ENCODE data around the gene ADPRHL1.

The ADPRHL1 gene

DNA sequence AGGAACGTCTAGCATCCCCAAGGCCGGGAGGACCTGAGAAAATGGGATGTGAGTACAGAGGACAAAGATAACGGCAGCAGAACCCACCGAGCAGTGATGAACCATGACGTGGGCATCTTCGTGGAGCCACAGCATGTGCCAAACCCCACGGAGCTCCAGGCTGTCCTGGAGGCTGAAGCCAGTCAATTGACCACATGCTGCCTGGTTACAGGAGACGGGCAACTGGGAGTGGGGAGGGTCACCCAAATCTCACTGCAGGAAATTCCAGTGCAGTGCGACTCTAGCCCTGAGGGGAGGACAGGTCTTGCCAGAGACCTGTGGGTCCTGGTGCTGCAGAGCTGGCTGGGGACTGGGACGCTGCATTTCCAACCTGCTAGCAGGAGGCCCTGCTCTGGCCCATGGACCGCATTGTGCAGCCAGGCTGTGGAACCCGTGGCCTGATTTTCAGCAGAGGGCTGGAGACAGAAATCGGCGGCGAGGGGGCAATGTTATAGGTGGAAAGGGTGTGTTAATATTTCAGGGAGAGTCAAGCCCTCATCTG is 86.2 kb downstream of the ADPRHL1 start:
- no peak for DNase-seq

DNA sequence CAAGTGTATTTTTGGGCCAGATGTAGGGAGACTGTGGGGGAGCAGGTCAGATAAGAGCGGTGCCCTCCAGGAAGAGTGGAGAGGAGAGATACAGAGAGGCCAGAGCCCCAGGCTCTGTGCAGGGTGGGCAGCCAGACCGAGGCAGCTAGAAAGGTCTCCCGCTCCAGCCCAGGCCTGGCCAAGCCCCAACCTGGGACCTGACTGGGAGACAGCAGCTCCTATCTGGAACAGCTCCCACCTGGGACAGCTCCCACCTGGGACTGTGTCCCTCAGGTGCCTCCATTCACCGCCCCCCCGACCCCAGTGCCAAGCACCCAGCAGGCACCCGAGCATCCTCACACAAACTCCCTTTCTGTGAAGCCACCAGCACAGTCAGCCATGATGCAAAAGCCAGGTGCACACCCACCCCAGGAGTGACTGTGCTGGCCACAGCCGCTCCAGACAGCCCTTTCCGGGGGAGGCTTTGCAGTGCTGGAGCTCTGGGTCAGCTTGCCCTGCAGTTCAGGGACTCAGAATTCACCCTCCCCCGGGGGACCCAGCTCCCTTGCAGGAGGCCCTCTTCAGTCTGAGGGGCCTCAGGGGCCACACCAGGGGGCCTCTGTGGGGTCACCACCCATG is 87.2 kb downstream of the ADPRHL1 start:
- no peak for DNase-seq

DNA sequence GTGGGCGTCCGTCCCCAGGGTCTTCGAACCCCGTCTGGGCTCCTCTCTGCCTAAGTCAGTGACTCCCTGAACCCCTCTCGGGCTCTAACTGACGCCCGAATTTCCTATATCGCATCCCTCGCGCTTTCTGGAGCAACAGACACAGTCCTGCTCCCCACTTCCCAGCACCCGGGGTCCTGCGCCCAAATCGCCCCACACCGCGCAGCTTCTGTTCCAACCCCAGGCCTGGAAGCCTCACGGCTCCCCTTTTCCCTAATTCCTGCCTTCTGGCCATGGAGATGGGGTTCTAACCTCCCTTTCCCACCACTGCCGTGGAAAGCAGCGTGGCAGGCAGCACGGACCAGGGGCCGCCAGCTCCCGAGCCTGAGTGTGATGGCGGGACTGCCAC is 87.7 kb downstream of the ADPRHL1 start:
- DNase-seq, result no peak

DNA sequence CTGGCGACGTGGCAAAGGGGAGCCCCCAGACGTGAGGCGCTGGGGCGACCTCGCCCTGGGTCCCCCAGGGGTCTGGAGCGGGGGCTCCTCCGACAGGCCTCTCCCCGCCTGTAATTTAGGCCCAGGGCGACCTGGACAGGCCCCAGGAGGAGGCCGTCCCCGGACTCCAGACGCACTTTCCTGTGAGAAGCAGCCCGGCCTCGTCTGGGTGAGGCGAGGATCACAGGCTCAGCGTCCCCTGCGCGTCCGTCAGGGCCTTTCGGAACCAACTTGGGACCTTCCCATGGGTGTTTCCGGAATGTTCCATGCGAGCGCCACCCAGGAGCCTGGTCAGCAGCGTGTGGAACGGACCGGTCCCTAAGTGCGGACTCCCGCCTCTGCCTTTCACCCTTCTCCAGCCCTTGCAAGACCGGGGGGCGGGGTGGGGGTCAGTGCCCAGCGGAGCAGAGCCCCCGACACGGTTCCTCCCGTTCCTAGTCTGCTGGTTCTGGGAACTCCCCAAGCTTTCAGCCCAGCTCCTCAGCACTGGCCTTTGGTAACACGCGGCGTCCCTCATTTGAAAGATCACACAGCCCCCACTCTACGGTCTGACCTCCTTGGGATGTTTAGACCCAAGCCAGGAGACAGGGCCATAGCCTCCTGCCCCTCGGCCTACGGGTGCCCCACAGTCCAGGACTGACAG is 88.2 kb downstream of the ADPRHL1 start:
- DNase-seq, result no peak

DNA sequence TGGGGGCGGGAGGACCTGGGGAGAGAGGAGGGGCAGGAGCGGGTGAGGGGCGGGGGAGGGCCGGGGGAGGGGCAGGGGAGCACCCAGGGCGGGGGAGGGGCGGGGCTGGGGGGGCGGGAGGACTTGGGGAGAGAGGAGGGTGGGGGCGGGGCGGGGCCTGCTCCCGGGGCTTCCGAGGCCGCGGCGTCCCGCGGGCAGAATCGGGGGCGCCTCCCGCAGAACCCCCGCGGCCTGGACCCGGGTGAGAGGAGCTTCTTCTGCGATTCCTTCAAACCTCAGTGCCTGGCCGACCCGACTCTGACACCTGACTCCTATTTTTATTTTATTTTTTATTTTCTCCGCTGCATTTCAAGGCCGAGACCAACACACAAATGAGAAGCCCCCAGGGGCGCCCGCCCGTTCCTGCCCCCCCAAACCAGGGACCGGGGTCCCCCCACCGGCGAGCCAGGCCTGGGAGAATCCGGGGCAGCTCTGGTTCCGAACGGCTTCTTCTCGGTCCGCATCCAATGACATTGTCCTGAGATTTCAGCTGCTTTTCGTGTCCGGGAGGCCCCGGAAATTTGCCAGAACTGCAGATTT is 88.9 kb downstream of the ADPRHL1 start:
- no peak for DNase-seq

DNA sequence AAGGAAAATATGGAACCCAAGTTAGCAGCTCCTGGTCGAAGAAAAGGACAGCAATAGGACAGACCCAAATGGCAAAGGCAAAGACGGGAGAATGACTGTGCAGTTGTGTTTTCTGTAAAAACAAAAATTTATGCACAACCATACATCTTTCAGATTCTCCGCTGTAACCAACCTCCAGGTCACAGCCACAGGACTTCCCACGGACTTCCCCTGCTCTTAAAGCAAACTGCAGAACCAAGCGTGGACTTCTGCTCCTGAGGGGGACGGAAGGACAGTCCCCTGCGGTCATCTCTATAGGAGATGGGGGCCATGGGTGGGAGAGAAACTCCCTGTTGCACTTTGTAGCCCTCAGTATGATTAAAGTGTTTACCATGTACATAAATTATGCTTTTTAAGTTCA is 91.9 kb downstream of the ADPRHL1 start:
- DNase-seq, result no peak

DNA sequence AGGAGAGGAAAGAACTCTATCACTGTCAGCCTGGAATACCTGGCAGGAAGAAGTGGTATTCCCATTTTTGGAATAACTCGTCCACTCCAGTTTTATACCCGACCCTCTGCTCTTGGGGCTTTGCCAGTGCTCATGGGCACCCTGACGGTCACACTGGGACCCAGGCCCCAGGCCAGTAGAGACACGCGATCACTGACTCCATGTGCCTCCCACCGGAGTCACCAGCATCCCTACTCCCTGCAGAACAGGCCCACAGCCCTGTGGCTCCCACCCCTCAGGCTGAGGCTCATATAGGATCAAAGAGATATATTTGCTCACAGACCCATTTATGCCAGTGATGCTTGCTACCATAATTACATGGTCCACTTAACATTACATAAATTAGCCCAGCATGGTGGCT is 92.8 kb downstream of the ADPRHL1 start:
- DNase-seq, result no peak

DNA sequence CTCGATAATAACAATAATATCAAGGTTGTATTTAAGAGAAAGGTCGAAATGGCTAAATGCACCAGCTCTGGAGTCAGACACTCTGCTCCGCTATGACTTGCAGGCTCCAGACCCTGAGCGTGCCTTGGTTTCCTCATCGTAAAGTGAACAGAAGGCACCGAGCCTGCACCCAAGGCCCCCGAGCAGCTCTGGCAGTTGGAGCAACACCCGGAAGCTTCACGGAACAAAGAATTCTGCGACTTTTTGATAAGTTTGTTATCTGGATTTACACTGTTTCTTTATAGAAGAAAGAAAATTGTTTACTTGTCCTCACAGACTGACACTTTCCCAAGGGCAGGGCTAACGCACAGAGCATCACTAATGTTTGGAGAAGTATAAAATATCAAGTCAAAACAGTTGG is 93.7 kb downstream of the ADPRHL1 start:
- DNase-seq, result no peak

DNA sequence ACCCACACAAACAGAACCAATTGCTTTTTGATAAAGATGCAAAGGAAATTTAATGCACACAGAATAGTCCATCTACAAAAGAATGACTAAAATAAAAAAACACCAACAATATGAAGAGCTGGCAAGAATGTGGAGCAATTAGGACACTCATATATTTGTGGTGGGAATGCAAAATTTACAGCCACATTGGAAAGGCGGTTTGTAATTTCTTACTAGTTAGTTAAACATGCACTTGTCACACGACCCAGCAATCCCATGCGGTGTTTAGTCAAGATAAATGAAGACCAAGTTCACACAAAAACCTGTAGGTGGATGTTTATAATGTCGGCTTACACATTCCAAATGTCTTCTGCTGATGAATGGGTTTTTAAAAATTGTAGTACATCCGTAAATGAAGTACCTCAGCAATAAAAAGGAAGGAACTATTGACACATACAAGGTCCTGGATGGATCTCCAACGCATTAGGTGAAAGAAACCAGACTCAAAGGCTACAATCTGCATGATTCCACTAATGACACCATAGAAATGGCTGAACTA is 94.6 kb downstream of the ADPRHL1 start:
- no peak for DNase-seq

DNA sequence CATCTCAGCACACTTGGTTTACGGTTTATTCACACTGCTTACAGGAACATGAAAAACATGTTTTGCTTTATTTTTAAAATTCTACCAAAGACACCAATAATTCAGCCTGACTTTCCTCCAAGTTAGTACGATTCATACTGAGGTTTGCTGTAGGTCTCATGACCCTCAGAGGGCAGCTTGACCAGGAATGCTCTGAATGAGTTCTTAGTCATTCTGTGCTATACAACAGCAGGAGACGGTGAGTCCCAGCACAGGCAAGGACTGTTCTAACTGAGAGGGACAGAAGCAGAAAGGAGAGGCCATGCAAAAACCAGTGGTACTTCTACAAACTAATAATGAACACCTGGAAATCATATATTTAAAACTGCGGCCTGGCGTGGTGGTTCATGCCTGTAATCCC is 95.8 kb downstream of the ADPRHL1 start:
- DNase-seq, result no peak

DNA sequence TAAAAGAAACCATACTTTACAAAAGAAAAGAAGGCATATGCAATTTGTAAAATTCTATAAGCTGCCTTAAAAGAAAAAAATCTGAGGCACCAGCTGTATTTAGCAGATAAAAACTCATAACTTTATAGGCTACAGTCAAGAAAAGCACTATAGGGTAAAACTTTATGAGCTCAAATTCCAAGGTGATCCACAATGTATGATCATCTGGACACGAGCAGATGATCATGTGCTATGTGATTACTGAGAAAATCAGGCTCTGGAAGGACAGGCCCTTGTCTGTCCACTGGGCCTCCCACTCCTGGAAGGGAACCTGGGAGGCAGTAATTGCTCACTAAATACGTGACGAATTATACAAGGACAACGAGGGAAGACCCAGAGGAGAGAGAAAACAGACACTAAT is 96.7 kb downstream of the ADPRHL1 start:
- DNase-seq, result no peak

DNA sequence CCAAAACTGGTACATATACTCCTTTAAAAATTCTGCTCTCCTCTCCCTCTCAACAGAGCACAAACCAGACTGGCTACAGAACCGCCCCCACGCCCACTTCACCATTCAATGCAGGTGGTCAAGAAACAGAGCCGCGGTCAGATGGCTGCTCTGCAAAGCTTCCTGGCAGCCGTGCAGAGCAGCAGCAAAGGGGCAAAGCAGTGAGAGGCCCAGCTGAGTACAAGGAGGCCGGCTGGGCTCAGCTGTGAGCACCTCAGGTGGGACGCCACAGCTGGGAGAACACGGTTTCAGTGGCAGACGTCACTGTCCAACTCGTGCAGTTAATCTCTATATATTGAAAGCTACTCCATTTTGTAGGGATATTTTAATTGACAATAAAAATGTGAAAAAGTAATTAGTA is 97.7 kb downstream of the ADPRHL1 start:
- no peak for DNase-seq

DNA sequence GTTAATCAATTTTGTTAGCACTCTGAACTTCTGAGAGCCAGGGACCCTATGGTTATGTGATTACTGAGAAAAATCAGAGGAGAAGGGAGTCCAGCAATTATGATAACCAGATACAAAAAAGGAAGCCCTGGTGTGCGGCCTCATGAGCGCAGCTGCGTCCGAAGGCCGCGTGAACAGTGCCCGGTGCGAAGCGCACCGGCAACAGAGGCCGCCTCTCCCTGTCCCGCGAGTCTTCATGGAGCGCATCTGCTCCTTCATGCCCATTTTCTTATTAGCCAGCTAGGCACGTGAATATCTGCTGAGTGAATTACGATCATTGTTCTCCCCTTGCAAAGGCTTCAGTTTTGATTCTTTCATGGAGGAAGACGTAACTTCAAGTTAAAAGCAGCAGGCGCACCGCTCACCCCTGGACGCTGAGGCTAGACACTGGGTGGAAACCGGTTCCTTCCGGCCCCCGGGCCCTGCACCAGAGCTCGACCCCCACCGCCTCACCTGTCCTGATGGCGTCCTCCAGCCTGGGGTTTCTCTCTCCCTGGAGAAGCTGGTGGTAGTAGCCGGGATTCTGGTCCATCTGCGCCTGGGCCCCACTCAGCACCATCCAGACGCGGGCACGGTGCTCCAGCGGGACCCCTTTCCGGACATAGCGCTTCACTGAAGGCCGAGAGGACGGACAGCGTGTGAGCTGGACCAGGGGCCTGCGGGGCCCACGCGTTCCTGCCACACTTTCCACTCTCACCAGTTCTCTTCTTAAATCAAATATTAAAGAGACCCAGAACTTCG is 98.3 kb downstream of the ADPRHL1 start:
- DNase-seq, result no peak

DNA sequence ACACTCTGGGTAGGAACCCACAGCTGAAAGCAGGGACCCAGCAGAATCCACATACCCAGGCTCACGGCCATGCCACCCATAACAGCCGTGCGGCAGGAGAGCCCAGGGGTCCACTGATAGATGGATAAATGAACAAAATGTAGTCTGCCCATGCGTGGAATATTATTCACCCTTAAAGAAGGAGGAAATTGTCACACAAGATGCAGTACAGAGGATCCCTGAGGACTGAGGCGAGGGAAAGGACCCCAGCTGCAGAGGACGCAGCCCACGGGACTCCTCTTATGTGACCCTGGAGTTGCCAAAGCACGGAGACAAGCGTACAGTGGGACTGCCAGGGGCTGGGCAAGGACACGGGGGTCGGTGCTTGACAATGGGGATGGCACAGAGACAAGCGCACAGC is 100.0 kb downstream of the ADPRHL1 start:
- no peak for DNase-seq

DNA sequence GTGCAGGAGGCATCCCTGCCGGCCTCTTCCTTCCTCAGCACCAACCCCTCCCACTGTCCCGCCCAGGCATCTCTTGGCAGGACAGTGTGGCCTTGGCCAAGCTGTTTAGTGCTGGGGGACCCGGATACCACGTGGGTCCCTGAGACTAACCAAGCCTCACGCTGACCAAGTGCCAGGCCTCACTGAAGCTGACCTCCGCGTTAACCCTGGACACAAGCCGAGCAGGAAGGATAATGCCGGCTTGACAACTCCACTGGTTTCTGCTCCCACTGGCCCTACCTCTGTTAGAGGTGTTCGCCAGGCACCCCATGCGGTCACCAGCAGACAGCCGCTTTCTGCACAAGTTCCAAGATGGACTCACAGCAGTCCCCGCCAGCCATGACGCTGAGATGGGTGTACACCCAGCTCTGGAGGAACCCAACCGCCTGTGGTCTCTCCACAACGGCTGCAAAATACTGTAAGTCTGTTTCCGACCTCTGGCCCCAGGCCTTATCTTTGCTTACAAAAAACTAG is 101.7 kb downstream of the ADPRHL1 start:
- DNase-seq, result no peak

DNA sequence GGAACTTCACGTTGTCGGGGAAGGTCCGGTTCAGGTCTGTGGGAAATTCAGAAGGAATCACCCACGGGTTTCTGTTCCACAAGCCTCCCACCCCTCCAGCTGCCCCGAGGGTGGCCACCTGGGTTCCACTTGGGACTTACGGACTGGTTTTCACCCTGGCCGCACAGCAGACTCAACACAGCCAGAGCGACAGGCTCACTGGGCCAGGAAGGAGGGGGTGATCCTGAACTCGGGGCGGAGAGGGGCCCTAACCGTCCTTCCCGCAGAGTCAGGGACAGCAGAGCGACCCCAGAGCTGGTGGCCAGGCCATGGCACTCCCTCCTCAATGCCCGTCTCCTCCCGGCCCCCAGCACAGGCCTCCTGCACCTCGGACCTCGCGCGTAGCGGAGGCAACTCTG is 102.4 kb downstream of the ADPRHL1 start:
- no peak for DNase-seq

DNA sequence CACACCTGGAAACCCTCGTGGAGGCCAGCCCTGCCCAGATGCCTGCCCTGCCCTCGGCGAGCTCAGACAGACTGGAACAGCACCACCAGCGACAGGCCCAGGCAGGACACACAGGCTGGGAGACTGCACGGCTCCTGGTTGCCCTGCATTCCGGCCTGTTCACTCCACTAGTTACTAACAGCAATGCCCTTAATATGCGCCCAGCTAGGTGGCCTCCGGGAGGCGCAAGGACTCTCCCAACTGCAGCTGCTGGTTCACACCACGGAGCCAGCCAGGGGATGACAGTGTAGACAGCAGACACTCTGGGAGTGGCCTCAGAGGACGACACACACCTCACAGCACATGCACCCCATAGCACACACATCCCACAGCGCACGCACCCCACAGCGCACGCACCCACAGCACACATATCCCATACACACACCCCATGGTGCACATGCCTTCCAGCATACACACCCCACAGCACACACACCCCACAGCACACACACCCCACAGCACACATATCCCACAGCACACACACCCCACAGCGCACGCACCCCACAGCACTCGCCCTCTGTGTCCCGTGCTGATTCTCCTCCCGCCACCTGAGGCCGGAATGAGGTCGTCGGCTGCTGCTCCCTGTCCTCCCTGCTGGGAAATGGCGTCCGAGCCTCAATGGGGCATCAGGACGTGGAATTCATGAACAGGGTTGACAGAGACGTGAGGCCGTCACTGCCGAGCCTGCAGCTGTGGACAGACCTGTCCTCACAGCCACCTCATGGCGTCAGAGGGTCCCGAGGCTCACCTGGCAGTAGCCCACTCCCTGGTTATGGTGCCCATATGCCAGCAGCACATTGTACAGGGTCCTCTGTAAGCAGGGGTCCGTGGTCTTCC is 103.0 kb downstream of the ADPRHL1 start:
- DNase-seq, result no peak
